ENCODE results near the gene GTF2I.
A peak's percentile ranks its signal among the peaks of the same experiment; 100 is the strongest.

GTF2I gene

GRCh38 chr7:74657692-74658177 is at the start of gene GTF2I:
Gene GTF2I, plus strand, starts transcription at chr7:74657718. Its CDS starts 31,411 bp downstream, at chr7:74689129.
- Histone ChIP-seq H3K36me3 (replicated peaks) (peaks cover 7% of the 10 kb centered on the region; the same call in 1 of the 2 replicates), H3K4me1 (peaks cover 28% of the 10 kb centered on the region), H3K9me3 (no peaks in the 10 kb centered on the region), H3K4me3 (peak within 1 kb of the TSS; percentile 54), H3K27me3 (ENCODE audit: low read depth) (no peaks in the 10 kb centered on the region)
- in situ Hi-C loops (cut with MboI; ENCODE audit: low sequenced_read_pairs), result no loop called here
- DNase-seq (ENCODE audit: low spot score in 2 of 2), result no peak

- Histone ChIP-seq H3K4me3 (no peak overlapping the region), H3K36me3 (replicated peaks) (no peaks in the 10 kb centered on the region), H3K27me3 (ENCODE audit: low read depth) (no peaks in the 10 kb centered on the region), H3K9me3 (no peaks in the 10 kb centered on the region), H3K4me1 (peaks cover 7% of the 10 kb centered on the region)
- DNase-seq (ENCODE audit: low spot score in 2 of 2), result peak; percentile 31 to 70
- in situ Hi-C loops (cut with MboI; ENCODE audit: low sequenced_read_pairs), result no loop called here
Measured at GRCh38 chr7:74612015-74612829, 45.3 kb upstream of the GTF2I start.

GRCh38 chr7:74615933-74616780 is 41.4 kb upstream of the GTF2I start:
- Histone ChIP-seq H3K4me1 (peaks cover 7% of the 10 kb centered on the region), H3K4me3 (no peak overlapping the region), H3K36me3 (replicated peaks) (no peaks in the 10 kb centered on the region), H3K9me3 (no peaks in the 10 kb centered on the region), H3K27me3 (ENCODE audit: low read depth) (no peaks in the 10 kb centered on the region)
- no peak for DNase-seq (ENCODE audit: low spot score in 2 of 2)
- in situ Hi-C loops (cut with MboI; ENCODE audit: low sequenced_read_pairs), result no loop called here

GRCh38 chr7:74617180-74617744 is 40.3 kb upstream of the GTF2I start:
- H3K4me3 ChIP-seq, result no peak overlapping the region
- in situ Hi-C loops (cut with MboI; ENCODE audit: low sequenced_read_pairs), result no loop called here
- DNase-seq (ENCODE audit: low spot score in 2 of 2), result no peak
- no peaks in the 10 kb centered on the region for H3K27me3 ChIP-seq (ENCODE audit: low read depth)
- H3K4me1 ChIP-seq, result peaks cover 6% of the 10 kb centered on the region
- H3K9me3 ChIP-seq, result no peaks in the 10 kb centered on the region
- H3K36me3 ChIP-seq (replicated peaks), result no peaks in the 10 kb centered on the region

GRCh38 chr7:74619235-74619860 is 38.2 kb upstream of the GTF2I start:
- H3K4me1 ChIP-seq, result no peaks in the 10 kb centered on the region
- no peak overlapping the region for H3K4me3 ChIP-seq
- H3K27me3 ChIP-seq (ENCODE audit: low read depth), result no peaks in the 10 kb centered on the region
- no peaks in the 10 kb centered on the region for H3K36me3 ChIP-seq (replicated peaks)
- no peak for DNase-seq (ENCODE audit: low spot score in 2 of 2)
- in situ Hi-C loops (cut with MboI; ENCODE audit: low sequenced_read_pairs), result no loop called here
- no peaks in the 10 kb centered on the region for H3K9me3 ChIP-seq

- H3K4me1 ChIP-seq, result peaks cover 11% of the 10 kb centered on the region
- no peaks in the 10 kb centered on the region for H3K9me3 ChIP-seq
- DNase-seq (ENCODE audit: low spot score in 2 of 2), result no peak
- H3K27me3 ChIP-seq (ENCODE audit: low read depth), result no peaks in the 10 kb centered on the region
- in situ Hi-C loops (cut with MboI; ENCODE audit: low sequenced_read_pairs), result no loop called here
- no peaks in the 10 kb centered on the region for H3K36me3 ChIP-seq (replicated peaks)
- no peak overlapping the region for H3K4me3 ChIP-seq
Measured at GRCh38 chr7:74622228-74622749, 35.2 kb upstream of the GTF2I start.

- in situ Hi-C loops (cut with MboI; ENCODE audit: low sequenced_read_pairs), result no loop called here
- H3K4me3 ChIP-seq, result no peak overlapping the region
- no peaks in the 10 kb centered on the region for H3K27me3 ChIP-seq (ENCODE audit: low read depth)
- no peaks in the 10 kb centered on the region for H3K36me3 ChIP-seq (replicated peaks)
- no peak for DNase-seq (ENCODE audit: low spot score in 2 of 2)
- H3K9me3 ChIP-seq, result no peaks in the 10 kb centered on the region
- H3K4me1 ChIP-seq, result peaks cover 12% of the 10 kb centered on the region
Measured at GRCh38 chr7:74623135-74623534, 34.4 kb upstream of the GTF2I start.

GRCh38 chr7:74625446-74625845 is 32.1 kb upstream of the GTF2I start:
- no peaks in the 10 kb centered on the region for H3K9me3 ChIP-seq
- H3K36me3 ChIP-seq (replicated peaks), result no peaks in the 10 kb centered on the region
- H3K27me3 ChIP-seq (ENCODE audit: low read depth), result no peaks in the 10 kb centered on the region
- no peak overlapping the region for H3K4me3 ChIP-seq
- peaks cover 24% of the 10 kb centered on the region for H3K4me1 ChIP-seq
- DNase-seq (ENCODE audit: low spot score in 2 of 2), result peak in 1 of 2 experiments; percentile 30
- in situ Hi-C loops (cut with MboI; ENCODE audit: low sequenced_read_pairs), result no loop called here

- no peak overlapping the region for H3K4me3 ChIP-seq
- no peaks in the 10 kb centered on the region for H3K9me3 ChIP-seq
- no peaks in the 10 kb centered on the region for H3K36me3 ChIP-seq (replicated peaks)
- peaks cover 24% of the 10 kb centered on the region for H3K4me1 ChIP-seq
- H3K27me3 ChIP-seq (ENCODE audit: low read depth), result no peaks in the 10 kb centered on the region
- DNase-seq (ENCODE audit: low spot score in 2 of 2), result peak; percentile 95 to 100
- in situ Hi-C loops (cut with MboI; ENCODE audit: low sequenced_read_pairs), result no loop called here
Measured at GRCh38 chr7:74627661-74628411, 29.7 kb upstream of the GTF2I start.

GRCh38 chr7:74632505-74632904 is 25.0 kb upstream of the GTF2I start:
- Histone ChIP-seq H3K4me1 (peaks cover 12% of the 10 kb centered on the region), H3K9me3 (no peaks in the 10 kb centered on the region), H3K27me3 (ENCODE audit: low read depth) (no peaks in the 10 kb centered on the region), H3K4me3 (no peak overlapping the region), H3K36me3 (replicated peaks) (no peaks in the 10 kb centered on the region)
- DNase-seq (ENCODE audit: low spot score in 2 of 2), result no peak
- in situ Hi-C loops (cut with MboI; ENCODE audit: low sequenced_read_pairs), result no loop called here

- DNase-seq (ENCODE audit: low spot score in 2 of 2), result no peak
- Histone ChIP-seq H3K4me3 (no peak overlapping the region), H3K4me1 (peaks cover 8% of the 10 kb centered on the region), H3K36me3 (replicated peaks) (no peaks in the 10 kb centered on the region), H3K9me3 (no peaks in the 10 kb centered on the region), H3K27me3 (ENCODE audit: low read depth) (no peaks in the 10 kb centered on the region)
- in situ Hi-C loops (cut with MboI; ENCODE audit: low sequenced_read_pairs), result no loop called here
Measured at GRCh38 chr7:74633451-74633921, 24.0 kb upstream of the GTF2I start.

- Histone ChIP-seq H3K4me1 (no peaks in the 10 kb centered on the region), H3K9me3 (no peaks in the 10 kb centered on the region), H3K27me3 (ENCODE audit: low read depth) (no peaks in the 10 kb centered on the region), H3K36me3 (replicated peaks) (no peaks in the 10 kb centered on the region), H3K4me3 (no peak overlapping the region)
- no peak for DNase-seq (ENCODE audit: low spot score in 2 of 2)
- in situ Hi-C loops (cut with MboI; ENCODE audit: low sequenced_read_pairs), result no loop called here
Measured at GRCh38 chr7:74637745-74638144, 19.8 kb upstream of the GTF2I start.

All from HAP-1 (cell line).